ENCODE measurements around the gene SGSM1. TPM values are rescaled to one million over a fixed set of nuclear protein-coding genes. Genes with fewer than 3 reads are reported as not detected.
A peak's percentile ranks its signal among the peaks of the same experiment; 100 is the strongest.

Gene SGSM1
- total and polyA plus RNA-seq, 10 of the 15 experiments (the other 5 are each of a cell fraction or from before 2014, with no cell fraction given): not detected

DNA sequence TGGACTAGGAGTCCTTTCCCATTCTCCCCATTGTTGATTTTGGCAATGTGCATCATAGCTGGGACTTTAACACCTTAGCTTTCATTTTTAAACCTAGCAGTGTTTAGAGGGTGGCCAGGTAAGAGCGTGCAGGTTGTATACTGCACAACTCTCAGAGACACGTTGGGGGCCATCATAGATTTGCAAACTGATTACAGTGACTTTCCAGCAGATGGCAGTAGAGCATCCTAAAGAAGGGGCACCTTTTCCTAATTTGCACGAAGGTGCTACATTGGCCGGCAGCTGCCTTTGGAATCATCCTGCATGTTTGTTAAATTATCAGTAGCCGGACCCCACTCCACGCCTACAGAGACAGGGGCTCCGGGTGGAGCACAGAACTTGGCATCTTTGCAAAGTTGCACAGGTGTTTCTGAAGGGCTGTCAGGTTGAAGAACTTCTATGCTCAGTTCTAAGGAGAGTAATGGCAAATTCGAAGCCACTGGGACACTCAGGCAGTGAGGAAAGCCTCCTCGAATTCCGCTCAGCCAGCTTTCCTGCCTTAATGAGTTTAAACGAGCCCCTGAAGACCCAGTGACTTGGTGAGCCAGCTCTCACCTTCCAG lies 132.8 kb downstream of the SGSM1 start:
- CTCF ChIA-PET: interaction anchor here (0.7 to 4.0 kb wide), 11 partner anchors 11 to 861 kb away, joined by 3 to 80 read pairs (median 5); no protein-coding TSS in a partner anchor
- Histone ChIP-seq H3K79me2 (ENCODE audit: control insufficient read depth, insufficient read depth, low read length) (no peaks in the 10 kb centered on the region), H3K9ac (ENCODE audit: control insufficient read depth, insufficient read depth, low read length) (no peak overlapping the region), H2AFZ (ENCODE audit: control insufficient read depth, low read depth, low read length) (no peak overlapping the region), H4K20me1 (ENCODE audit: control insufficient read depth, insufficient read depth) (no peaks in the 10 kb centered on the region), H3K27me3 (replicated peaks in 1 of 2; ENCODE audit: control insufficient read depth in 2 of 2, insufficient read depth in 2 of 2, low read length in 1 of 2) (no peaks in the 10 kb centered on the region; a peak in 1 of 4 replicates), H3K4me3 (no peak overlapping the region), H3K9me3 (replicated peaks; ENCODE audit: control insufficient read depth, insufficient read depth, low read length) (no peaks in the 10 kb centered on the region), H3K4me1 (ENCODE audit: control insufficient read depth, insufficient read depth, low read length) (no peaks in the 10 kb centered on the region), H3K4me2 (ENCODE audit: control insufficient read depth, insufficient read depth) (no peak overlapping the region), H3K36me3 (ENCODE audit: control insufficient read depth in 2 of 2, insufficient read depth in 2 of 2, low read length in 1 of 2) (no peaks in the 10 kb centered on the region), H3K27ac (ENCODE audit: control insufficient read depth, insufficient read depth) (no peak overlapping the region)
- POLR2A ChIA-PET: no interaction called here
- ATAC-seq (peak; percentile 76), DNase-seq (ENCODE audit: low read depth, low spot score) (no peak), FAIRE-seq (peak; percentile 90)
- no peak for TF ChIP-seq EZH2 (IDR thresholded peaks at IDR 0.05; ENCODE audit: borderline replicate concordance, control insufficient read depth, low read depth, low read length)
- TF ChIP-seq, protein P1, sequence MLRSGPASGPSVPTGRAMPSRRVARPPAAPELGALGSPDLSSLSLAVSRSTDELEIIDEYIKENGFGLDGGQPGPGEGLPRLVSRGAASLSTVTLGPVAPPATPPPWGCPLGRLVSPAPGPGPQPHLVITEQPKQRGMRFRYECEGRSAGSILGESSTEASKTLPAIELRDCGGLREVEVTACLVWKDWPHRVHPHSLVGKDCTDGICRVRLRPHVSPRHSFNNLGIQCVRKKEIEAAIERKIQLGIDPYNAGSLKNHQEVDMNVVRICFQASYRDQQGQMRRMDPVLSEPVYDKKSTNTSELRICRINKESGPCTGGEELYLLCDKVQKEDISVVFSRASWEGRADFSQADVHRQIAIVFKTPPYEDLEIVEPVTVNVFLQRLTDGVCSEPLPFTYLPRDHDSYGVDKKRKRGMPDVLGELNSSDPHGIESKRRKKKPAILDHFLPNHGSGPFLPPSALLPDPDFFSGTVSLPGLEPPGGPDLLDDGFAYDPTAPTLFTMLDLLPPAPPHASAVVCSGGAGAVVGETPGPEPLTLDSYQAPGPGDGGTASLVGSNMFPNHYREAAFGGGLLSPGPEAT (IDR thresholded peaks at IDR 0.05; ENCODE audit: low read depth): no peak
- no peak for TF ChIP-seq ZNF24 (IDR thresholded peaks at IDR 0.05)
- no peak for TF ChIP-seq ZNF622 (IDR thresholded peaks at IDR 0.05)
- no peak for TF ChIP-seq BRCA1 (IDR thresholded peaks at IDR 0.05; ENCODE audit: low read depth, low read length)
- TF ChIP-seq ZNF217 (IDR thresholded peaks at IDR 0.05): no peak
- TF ChIP-seq, protein P2, sequence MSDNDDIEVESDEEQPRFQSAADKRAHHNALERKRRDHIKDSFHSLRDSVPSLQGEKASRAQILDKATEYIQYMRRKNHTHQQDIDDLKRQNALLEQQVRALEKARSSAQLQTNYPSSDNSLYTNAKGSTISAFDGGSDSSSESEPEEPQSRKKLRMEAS (IDR thresholded peaks at IDR 0.05; ENCODE audit: low read depth, low read length): no peak
- TF ChIP-seq RAD21 (IDR thresholded peaks at IDR 0.05; ENCODE audit: insufficient read depth, low read depth, low read length): peak; percentile 67
- TF ChIP-seq, protein P3, sequence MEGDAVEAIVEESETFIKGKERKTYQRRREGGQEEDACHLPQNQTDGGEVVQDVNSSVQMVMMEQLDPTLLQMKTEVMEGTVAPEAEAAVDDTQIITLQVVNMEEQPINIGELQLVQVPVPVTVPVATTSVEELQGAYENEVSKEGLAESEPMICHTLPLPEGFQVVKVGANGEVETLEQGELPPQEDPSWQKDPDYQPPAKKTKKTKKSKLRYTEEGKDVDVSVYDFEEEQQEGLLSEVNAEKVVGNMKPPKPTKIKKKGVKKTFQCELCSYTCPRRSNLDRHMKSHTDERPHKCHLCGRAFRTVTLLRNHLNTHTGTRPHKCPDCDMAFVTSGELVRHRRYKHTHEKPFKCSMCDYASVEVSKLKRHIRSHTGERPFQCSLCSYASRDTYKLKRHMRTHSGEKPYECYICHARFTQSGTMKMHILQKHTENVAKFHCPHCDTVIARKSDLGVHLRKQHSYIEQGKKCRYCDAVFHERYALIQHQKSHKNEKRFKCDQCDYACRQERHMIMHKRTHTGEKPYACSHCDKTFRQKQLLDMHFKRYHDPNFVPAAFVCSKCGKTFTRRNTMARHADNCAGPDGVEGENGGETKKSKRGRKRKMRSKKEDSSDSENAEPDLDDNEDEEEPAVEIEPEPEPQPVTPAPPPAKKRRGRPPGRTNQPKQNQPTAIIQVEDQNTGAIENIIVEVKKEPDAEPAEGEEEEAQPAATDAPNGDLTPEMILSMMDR (IDR thresholded peaks at IDR 0.05 in 2 of 3, conservative IDR thresholded peaks at IDR 0.05 in 1 of 3; ENCODE audit: control insufficient read depth in 2 of 3, extremely low read depth in 1 of 3, insufficient read depth in 1 of 3, low read depth in 3 of 3, low read length in 3 of 3): peak; percentile 65 to 75 (median 74)
- peak; percentile 69 for TF ChIP-seq SMC3 (IDR thresholded peaks at IDR 0.05; ENCODE audit: borderline replicate concordance, low read length)
- TF ChIP-seq SUPT20H (IDR thresholded peaks at IDR 0.05; ENCODE audit: borderline replicate concordance, control insufficient read depth, low read depth, low read length): no peak
- peak; percentile 79 for TF ChIP-seq YY1 (IDR thresholded peaks at IDR 0.05; ENCODE audit: low read depth, low read length)
- TF ChIP-seq SMARCA5 (IDR thresholded peaks at IDR 0.05): peak; percentile 73
- no peak for TF ChIP-seq NR2F1 (conservative IDR thresholded peaks at IDR 0.05)
- TF ChIP-seq, protein P4, sequence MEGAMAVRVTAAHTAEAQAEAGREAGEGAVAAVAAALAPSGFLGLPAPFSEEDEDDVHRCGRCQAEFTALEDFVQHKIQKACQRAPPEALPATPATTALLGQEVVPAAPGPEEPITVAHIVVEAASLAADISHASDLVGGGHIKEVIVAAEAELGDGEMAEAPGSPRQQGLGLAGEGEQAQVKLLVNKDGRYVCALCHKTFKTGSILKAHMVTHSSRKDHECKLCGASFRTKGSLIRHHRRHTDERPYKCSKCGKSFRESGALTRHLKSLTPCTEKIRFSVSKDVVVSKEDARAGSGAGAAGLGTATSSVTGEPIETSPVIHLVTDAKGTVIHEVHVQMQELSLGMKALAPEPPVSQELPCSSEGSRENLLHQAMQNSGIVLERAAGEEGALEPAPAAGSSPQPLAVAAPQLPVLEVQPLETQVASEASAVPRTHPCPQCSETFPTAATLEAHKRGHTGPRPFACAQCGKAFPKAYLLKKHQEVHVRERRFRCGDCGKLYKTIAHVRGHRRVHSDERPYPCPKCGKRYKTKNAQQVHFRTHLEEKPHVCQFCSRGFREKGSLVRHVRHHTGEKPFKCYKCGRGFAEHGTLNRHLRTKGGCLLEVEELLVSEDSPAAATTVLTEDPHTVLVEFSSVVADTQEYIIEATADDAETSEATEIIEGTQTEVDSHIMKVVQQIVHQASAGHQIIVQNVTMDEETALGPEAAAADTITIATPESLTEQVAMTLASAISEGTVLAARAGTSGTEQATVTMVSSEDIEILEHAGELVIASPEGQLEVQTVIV (IDR thresholded peaks at IDR 0.05; ENCODE audit: borderline replicate concordance, partially characterized antibody): no peak
- SMC1A ChIA-PET (ENCODE audit: uncharacterized antibody, unreplicated experiment): interaction anchor here (0.8 to 3.5 kb wide), 3 partner anchors 10 to 113 kb away, joined by 4 to 34 read pairs (median 4); no protein-coding TSS in a partner anchor
- in situ Hi-C loops (cut with MboI): no loop called here
- intact Hi-C loops (cut with micrococcal nuclease; ENCODE audit: unreplicated experiment): loop anchor here (1.0 kb wide), 1 partner anchor 109 kb away; no protein-coding TSS in a partner anchor
- RAD21 ChIA-PET (ENCODE audit: unreplicated experiment): interaction anchor here (1.0 to 3.5 kb wide), 4 partner anchors 110 to 119 kb away, joined by 3 to 26 read pairs (median 3); no protein-coding TSS in a partner anchor
- BruUV-seq (replicated peaks): no TSS peak
- WGBS (ENCODE audit: insufficient coverage, insufficient replicate concordance, low lambda C conversion rate, missing lambda C conversion rate): 4% methylated on average over 11 of the region's 11 CpGs

Measured in GM12878 (cell line).